Measurements from ENCODE around the gene ZNF770.
"Not testable (repeated sequence)": the region's sequence is repeated elsewhere in the genome, so short reads cannot be mapped to it uniquely, and the experiment has no call there.

Gene ZNF770

DNA sequence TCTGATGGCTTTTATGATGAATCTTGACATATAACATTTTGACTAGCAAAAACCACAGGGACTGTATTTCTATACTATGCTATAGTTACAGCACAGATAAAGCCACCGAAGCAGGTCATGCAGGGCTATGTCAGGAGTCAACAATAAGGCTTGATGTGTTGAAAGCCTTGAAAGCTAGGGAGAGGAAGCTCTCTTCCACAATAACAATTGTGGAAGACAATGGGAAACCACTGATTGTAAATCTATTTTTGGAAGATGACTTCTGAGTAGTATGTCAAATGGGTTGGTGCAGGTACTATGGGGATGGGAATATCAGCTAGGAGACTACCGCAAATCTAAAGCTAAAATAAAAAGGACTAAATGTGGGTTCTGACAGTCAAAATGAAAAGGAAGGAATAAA, 14.6 kb downstream of the ZNF770 start:
- DNase-seq (ENCODE audit: low read depth): no peak

DNA sequence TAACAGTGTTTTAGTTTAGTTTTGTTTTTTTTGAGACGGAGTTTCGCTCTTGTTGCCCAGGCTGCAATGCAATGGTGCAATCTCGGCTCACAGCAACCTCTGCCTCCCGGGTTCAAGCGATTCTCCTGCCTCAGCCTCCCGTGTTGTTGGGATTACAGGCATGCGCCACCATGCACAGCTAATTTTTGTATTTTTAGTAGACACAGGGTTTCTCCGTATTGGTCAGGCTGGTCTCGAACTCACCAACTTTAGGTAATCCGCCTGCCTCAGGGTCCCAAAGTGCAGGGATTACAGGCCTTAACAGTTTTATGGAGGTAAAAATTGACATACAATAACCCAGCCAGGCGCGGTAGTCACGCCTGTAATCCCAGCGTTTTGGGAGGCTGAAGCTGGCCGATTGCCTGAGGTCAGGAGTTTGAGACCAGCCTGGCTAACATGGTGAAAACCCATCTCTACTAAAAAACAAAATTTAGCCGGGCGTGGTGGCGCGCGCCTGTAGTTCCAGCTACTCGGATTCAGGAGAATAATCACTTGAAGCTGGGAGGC, 17.9 kb downstream of the ZNF770 start:
- not testable (repeated sequence) for DNase-seq (ENCODE audit: low read depth)

DNA sequence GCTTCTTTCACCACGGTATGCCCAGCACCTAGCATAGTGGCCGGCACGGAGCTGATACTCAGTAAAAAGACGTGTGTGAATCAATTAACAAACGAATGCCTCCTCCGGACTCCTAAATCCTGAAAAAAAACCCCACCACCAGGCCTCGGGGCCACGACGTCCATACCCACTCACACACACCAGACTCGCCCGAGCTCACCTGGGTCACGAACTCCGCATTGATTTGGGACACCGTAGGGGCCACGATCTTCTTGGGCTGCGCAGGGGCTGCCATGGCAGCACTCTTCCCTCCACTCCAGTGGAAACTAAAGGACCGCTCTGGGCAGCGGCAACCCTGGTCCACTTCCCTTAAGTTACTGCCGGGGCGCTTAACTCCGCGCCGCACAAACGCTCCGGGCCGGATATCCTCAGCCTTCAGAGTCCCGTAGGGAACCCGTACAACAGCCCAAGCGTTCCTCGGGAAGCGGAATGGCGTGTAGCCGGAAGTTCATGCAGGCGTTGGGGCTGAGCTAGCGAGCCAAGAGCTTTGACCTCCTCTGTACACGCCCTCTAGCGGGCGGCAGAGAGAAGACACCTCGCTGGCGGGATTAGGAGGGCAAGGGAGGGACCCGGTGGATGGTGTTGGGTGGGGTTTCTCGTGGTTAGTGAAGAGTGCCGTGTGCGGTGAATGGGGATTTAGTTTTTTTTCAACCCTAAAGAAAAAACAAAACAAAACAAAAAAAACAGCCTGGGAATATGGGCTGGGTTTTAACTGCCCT, 18.6 kb downstream of the ZNF770 start, which contains the start of gene AQR:
AQR (minus strand) TSS at position 403 of the 758 bp plus-strand sequence; CDS start at position 274, 129 bp downstream.
- DNase-seq (ENCODE audit: low read depth): peak; percentile 98

DNA sequence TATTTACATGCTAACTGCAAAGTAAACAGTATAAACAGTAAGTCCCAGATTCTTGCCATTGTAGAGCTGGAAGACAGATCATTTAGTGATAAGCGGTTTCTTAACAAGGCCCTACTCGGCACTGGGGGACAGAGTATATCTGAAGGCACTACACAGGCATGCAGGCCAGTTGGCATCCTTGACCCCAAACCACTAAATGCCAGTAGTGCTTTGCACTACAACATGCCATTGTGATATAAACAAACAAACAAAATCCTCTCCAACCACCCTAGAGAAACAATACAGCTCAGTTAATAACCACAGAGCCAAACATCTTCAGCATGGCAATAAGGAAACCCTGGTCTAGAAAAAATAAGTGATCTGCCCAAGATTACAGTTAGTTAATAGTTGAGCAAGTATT, 23.8 kb downstream of the ZNF770 start:
- DNase-seq (ENCODE audit: low read depth): no peak

DNA sequence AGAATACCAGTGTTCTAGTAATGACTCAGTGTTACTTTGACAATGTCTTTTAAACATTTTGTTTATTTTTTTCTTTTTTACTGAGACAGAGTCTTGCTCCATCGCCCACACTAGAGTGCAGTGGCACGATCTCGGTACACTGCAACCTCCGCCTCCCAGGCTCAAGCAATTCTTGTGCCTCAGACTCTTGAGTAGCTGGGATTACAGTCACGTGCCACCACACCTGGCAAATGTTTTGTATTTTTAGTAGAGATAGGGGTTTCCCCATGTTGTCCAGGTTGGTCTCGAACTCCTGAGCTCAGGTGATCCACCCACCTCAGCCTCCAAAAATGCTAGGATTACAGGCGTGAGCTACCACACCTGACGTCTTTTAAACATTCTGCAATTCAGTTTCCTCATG, 34.2 kb downstream of the ZNF770 start:
- DNase-seq (ENCODE audit: low read depth): peak; percentile 6

DNA sequence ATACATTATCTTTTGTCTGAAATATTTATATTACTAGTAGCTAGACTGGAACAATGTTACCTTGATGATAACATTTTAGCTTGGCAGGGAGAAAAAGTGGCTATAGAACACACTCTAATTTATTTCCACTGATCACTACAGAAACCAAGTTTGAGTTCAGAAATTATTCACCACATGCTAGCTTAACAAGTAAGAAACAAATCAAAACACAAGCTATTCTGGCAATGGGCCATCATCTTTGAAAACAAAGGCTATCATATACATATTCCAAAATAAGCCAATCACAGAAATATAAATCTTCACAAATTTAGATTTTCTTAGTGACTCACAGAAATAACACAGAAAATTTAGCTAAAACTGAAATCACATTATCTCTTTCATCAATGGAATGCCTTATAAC, 35.6 kb downstream of the ZNF770 start:
- no peak for DNase-seq (ENCODE audit: low read depth)

DNA sequence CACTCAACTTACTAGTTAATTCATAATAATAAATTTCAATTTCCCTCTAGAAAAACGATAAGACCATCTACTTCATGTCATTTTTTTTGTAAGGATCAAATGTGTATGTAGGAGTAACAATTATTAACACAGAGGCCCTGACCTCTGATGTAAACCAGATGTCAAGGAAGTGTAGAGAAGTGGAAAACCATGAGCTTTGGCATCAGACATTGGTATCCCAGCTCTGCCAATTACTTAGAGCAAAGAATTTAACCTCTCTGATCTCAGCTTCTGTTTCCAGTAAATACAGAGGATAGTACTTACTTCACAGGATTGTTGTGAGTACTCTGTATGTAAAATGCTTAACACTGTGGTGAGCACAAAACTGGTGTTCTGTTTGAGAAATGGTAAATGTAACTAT, 36.1 kb downstream of the ZNF770 start:
- DNase-seq (ENCODE audit: low read depth): peak; percentile 60

DNA sequence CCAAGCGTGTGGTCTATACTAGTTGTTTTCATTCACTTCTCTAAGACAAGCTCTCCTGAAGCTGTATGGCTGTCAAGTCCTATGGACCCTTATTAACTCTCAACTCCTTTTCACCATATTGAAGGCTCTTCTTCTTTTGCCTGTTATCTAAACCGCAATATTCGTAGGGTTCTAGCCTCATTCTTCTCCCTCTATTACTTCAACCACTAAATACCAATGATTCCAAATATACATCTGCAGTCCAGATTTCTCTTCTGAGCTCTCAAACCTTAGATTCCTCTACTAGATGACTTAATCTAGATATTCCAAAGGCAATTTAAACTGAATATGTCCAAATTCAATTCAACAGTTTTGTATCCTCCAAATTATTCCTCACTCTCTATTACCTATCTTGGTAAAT, 43.2 kb downstream of the ZNF770 start:
- DNase-seq (ENCODE audit: low read depth): peak; percentile 53

DNA sequence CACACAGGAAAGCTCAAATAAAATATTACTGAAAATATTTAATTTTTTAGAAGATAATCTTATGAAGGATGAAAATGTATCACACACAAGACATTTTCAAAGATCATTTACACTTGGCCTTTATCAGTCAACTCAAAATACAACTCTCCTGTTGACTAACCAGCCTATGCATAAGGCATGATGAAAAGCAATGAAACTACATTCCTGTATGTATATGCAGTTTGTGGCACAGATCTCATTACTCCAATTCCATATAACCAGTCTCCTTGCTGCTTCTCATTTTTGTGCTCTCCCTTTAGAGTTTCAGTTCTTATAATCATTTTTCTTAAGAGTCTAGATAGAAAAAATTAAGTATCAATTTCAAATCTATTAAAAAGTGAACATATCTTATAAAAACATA, 44.4 kb downstream of the ZNF770 start:
- DNase-seq (ENCODE audit: low read depth): no peak

DNA sequence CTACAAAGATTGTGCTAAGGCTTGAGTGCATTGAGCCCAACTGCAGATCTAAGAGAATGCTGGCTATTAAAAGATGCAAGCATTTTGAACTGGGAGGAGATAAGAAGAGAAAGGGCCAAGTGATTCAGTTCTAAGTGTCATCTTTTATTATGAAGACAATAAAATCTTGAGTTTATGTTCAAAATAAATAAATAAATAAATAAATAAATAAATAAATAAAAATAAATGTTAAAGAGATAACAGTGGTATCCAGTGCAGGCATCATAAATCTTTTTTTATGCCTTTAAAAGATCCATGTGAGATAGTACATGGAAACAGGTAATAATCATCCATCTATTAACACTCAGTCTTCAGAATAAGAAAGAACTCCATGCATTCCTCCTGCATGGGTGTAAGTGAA, 44.8 kb downstream of the ZNF770 start:
- DNase-seq (ENCODE audit: low read depth): not testable (repeated sequence)

DNA sequence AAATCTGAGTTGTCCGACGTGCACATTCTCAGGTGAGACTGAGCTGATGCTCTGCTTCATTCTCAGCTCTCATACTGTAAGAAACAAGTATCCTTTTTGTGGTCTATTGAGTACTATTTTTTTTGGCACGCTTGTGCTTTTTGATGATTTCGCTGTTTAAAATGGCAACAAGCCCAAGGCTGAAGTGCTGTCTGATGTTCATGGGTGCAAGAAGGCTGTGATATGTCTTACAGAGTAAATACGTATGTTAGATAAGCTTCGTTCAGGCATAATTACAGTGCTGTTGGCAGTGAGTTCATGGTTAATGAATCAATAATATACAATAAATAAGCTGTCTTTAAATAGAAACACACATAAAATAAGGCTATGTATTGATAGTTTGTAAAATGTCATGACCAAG, 45.7 kb downstream of the ZNF770 start:
- peak; percentile 39 for DNase-seq (ENCODE audit: low read depth)

DNA sequence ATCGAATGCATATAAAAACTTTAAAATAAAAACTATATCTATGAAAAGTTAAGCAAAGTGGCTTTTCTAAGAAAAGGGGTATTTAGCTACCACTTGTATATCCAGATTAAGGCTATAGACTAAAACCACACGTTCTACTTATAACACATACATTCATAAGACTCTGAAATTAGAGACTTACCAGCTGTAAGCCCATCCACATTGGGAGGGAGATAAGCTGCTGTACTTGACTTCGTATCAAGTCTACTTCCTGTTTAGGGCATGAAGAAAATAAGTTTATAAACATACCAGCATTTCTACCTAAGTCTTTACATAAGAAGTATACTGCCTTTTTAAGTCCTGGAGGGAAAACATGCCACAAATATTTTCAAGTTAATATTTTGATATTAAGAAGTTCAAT, 46.3 kb downstream of the ZNF770 start:
- DNase-seq (ENCODE audit: low read depth): no peak

DNA sequence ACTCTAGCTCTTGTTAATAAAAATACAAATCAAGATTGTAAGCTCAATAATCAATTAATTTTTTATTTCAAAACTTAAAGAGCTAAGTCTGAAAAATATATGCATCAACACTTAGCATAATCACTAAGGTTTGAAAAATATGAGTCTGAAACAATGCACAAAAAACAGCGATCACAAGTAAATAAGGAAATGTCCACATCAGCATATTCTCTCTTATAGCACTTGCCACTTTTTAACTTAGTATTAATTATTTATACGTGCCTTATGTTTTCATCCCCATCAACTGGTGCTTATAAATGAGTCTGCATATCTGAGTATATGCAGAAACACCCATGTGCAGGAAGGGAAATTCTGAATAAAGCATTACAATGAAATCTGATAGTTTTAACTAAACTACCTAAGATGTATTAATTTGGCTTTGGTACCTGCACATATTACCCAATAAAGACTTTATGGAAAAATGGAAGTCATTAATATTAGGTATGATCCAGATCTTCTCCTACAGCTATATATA, 46.8 kb downstream of the ZNF770 start:
- no peak for DNase-seq (ENCODE audit: low read depth)

DNA sequence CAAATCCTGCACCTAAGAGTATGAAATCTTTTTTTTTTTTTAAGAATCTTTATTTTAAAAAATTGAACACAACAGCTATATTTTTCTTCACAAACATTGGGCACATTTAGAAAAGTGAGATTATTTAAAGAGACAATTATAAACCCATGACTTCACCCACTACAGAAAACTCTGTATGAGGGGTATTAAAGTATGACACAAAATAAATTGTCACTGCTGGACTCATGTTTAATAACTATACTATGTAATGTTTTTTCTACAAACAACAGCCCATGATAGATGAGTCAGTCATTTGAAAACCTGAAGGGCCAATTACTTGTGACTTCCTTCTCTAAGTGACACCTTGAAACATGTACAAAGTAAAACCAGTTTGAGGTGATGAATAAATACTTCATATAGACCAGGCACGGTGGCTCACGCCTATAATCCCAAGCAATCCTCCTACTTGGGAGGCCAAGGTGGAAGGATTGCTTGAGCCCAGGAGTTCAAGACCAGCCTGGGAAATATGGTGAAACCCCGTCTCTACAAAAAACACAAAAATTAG, 54.6 kb downstream of the ZNF770 start:
- DNase-seq (ENCODE audit: low read depth): no peak

DNA sequence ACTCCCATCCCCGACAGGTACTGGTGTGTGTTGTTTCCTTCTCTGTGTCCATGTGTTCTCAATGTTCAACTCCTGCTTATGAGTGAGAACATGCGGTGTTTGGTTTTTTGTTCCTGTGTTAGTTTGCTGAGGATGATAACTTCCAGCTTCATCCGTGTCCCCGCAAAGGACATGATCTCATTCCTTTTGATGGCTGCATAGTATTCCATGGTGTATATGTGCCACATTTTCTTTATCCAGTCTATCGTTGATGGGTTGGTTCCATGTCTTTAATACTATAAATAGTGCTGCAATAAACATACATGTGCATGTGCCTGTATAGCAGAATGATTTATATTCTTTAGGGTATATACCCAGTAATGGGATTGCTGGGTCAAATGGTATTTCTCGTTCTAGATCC, 59.7 kb downstream of the ZNF770 start:
- DNase-seq (ENCODE audit: low read depth): not testable (repeated sequence)

Data from EH (cell line).